ENCODE measurements around the gene ACSBG1.

GRCh38 chr15:78280319-78281072 is 46.1 kb upstream of the ACSBG1 start:
- no peak for TF ChIP-seq ZNF274 (IDR thresholded peaks at IDR 0.05; ENCODE audit: insufficient read depth, insufficient read length)
- TF ChIP-seq IKZF1 (conservative IDR thresholded peaks at IDR 0.05) = no peak
- TF ChIP-seq NRF1 (conservative IDR thresholded peaks at IDR 0.05; ENCODE audit: low read depth, low read length) = no peak
- TF ChIP-seq USF1 (IDR thresholded peaks at IDR 0.05; ENCODE audit: borderline replicate concordance, extremely low read length, insufficient read depth, low read depth, low read length) = no peak
- no peak for TF ChIP-seq CTCF (IDR thresholded peaks at IDR 0.05 in 2 of 3, conservative IDR thresholded peaks at IDR 0.05 in 1 of 3; ENCODE audit: control insufficient read depth in 2 of 3, extremely low read depth in 1 of 3, insufficient read depth in 1 of 3, low read depth in 3 of 3, low read length in 3 of 3)
- no peak for TF ChIP-seq ZNF24 (IDR thresholded peaks at IDR 0.05)
- no peak for TF ChIP-seq POLR2A (IDR thresholded peaks at IDR 0.05; ENCODE audit: low read depth, low read length)
- no peak for TF ChIP-seq ZBTB40 (IDR thresholded peaks at IDR 0.05; ENCODE audit: borderline replicate concordance)
- no peak for TF ChIP-seq SP1 (IDR thresholded peaks at IDR 0.05; ENCODE audit: low read depth, low read length)
- no peak for TF ChIP-seq FOXM1 (IDR thresholded peaks at IDR 0.05; ENCODE audit: low read depth, low read length)
- no peak for TF ChIP-seq DPF2 (IDR thresholded peaks at IDR 0.05)
- no peak for TF ChIP-seq TAF1 (IDR thresholded peaks at IDR 0.05; ENCODE audit: borderline replicate concordance, low read depth, low read length)

All from GM12878 (cell line).